8988T (cell line): ENCODE results near the gene CMC2.

Source experiments
- DNase-seq: peaks from one replicate; pipeline ENCODE4 v3.0.0; 2011

The CMC2 gene

DNA sequence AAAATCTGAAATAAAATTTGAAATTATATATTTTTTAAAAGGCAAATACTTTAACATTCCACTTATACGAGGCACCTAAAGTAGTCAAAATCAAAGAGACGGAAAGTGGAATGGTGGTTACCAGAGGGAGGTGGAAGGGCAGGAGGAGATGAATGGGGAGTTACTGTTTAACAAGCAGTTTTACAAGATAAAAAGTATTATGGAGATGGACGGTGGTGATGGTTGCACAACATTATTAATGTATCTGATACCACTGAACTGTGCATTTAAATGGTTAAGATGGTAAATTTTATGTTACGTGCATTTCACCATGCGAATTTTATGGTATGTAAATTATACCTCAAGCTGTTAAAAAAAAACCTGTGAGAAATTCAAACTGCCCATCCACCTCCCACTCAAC, 5.4 kb downstream of the CMC2 start:
- no peak for DNase-seq

GRCh38 chr16:81000873-81001272, 5.8 kb downstream of the CMC2 start:
- no peak for DNase-seq

DNA sequence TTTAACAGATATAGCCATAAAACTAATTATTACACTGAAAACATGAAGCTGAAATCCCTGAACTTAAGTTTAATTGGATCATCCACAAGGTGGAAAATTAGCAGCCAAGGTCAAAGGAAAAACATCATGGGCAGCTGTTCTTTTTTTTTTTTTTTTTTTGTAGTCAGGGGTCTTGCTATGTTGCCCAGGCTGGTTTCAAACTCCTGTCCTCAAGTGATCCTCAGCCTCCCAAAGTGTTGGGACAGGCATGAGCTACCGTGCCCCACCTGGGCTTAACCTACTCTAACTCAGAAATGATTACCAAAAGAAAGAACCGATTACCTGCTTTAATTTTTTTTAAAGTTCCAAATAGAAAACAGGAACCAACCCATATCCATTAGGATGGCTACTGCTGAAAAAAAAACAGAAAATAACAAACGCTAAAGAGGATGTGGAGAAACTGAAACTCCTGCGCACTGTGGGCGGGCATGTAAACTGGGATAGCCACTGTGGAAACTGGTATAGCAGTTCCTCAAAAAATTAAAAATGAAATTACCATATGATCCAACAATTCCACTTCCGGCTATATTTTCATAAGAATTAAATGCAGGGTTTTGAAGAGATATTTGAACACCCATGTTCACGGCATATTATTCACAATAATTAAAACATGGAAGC, 8.6 kb downstream of the CMC2 start:
- no peak for DNase-seq

GRCh38 chr16:80997139-80997798, 9.4 kb downstream of the CMC2 start:
- no peak for DNase-seq

- no peak for DNase-seq
These were observed 10.0 kb downstream of the CMC2 start for GRCh38 chr16:80996688-80997138.

- DNase-seq = no peak
These were observed 12.2 kb downstream of the CMC2 start for GRCh38 chr16:80994451-80994850.

DNA sequence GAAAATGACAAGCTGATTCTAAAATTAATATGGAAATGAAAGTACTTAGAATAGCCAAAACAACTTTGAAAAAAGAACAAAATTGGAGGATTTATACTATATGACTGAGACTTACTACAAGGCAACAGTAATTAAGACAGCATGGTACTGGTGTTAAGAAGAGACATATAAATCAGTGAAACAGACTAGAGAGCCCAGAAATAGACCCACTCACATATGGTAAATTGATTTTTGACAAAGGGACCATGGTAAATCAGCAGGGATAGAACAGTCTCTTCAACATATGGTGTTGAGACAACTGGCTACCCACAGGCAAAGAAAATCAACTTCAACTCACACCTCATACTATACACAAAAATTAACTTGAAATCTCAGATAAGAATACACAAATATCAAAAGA, 12.9 kb downstream of the CMC2 start:
- no peak for DNase-seq

GRCh38 chr16:80993307-80993706, 13.4 kb downstream of the CMC2 start:
- no peak for DNase-seq

DNA sequence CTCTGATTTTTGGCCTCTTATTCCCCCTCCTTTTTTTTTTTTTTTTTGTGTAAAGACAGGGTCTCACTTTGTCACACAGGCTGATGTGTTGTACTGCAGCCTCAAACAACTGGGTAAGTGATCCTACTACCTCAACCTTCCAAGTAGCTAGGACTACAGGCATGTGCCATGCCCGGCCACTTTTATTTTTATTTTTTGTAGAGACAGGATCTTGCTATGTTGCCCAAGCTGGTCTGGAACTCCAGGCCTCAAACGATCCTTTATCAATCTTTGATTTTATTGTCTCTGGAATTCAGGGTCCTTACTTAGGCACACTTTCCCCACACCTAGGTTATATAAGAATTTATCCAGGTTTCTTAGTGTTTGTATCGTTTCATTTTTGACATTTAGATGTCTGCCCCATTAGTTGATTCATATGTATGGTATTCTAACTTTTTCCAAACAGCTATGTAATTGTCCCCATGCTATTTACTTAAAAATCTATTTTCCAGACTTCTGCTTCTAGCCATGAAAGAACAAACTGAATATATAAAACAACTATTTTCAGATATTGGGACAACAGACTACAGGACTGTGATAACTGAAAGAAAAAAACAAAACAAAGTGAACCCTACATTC, 13.9 kb downstream of the CMC2 start:
- DNase-seq = no peak

GRCh38 chr16:80991792-80992430, 14.8 kb downstream of the CMC2 start:
- no peak for DNase-seq

- DNase-seq = no peak
These were observed 15.7 kb downstream of the CMC2 start for GRCh38 chr16:80990978-80991377.

GRCh38 chr16:80990577-80990976, 16.1 kb downstream of the CMC2 start:
- no peak for DNase-seq

DNA sequence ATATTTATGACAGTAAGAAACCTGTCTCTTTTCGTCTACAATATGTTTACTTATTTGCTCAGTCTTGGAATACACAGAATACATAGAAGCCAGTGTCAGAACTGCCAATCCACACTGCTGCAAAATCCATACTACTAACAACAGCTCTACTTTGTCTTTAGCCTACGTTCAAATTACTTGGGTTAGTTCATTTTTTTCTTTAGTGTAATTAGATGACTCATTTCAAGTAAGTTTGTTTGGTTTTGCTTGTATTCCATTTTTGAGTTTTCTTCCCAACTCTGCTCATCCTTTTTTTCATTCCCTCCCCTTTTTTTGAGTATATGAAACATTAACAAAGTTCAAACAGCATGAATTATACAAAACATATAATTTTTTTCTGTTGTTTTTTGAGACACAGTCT, 16.9 kb downstream of the CMC2 start:
- no peak for DNase-seq

DNA sequence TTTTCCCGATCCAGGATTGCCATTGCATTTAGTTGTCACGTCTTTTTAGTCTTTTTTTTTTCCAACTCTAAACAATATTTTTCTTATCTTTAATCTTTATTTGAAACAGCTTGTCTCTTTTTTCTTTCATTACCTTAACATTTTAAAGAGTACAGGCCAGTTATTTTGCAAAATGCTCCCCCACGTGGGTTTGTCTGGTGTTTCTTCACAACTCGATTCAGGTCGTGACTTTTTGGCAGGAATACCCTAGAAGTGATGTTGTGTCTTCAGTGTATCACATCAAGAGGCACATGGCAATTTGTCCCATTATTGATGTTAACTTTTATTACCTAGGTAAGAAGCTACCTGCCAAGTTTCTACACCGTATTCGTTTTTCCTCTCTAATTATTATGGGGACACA, 17.9 kb downstream of the CMC2 start:
- DNase-seq = no peak

DNA sequence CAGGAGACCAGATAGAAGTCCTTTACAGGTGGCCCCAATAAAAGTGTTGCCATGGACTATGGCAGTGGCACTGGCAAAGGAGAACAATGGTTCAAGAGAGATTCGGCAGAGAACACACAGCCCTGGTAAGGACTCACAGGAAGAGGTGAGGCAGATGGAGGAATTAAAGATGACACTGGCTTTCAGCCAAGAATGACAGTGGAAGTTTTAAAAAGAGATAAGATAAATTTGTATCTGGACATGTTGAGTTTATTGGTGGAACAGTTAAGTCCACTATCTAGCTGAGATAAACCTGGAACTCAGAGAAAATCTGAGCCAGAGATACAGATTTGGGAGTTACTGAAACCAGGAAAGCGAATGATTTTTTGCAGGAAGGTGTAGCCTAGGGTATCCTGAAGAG, 20.1 kb downstream of the CMC2 start:
- DNase-seq = no peak

DNA sequence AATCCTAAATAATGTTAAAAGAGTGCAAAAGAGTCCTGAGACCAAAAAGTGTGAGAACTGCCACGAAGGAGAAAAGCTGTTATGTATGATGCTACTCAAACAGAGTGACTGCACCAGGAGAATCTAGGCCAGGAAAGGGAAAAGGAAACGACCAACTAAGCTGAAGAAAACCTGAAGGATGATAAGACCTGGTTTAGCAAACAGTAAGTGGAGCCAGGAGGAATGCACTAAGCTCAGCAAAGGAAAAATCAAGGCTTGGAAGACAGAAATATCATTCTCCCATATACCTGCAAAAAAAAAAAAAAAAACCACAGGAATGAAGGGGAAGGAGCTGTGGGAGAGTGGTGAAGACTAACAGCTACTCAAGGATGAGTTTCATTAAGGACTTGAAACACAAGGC, 21.1 kb downstream of the CMC2 start:
- DNase-seq = no peak

GRCh38 chr16:80984124-80984892, 22.4 kb downstream of the CMC2 start:
- no peak for DNase-seq

DNA sequence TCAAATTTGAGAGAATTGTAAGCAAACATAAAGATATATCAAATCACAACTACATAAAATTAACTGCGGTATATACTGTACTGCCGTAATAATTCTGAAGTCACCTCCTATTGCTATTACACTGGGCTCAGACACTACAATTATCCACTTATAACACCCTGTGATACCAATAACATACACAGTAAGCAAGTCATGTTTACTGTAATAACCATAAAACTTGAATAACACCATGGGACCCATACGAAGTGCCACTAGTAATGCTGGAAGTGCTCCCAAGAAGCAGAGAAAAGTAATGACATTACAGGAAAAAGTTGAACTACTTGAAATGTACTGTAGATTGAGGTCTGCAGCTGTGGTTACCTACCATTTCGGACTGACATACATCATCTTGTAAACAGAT, 24.0 kb downstream of the CMC2 start:
- DNase-seq = no peak

- DNase-seq = no peak
These were observed 25.6 kb downstream of the CMC2 start for GRCh38 chr16:80981103-80981502.

DNA sequence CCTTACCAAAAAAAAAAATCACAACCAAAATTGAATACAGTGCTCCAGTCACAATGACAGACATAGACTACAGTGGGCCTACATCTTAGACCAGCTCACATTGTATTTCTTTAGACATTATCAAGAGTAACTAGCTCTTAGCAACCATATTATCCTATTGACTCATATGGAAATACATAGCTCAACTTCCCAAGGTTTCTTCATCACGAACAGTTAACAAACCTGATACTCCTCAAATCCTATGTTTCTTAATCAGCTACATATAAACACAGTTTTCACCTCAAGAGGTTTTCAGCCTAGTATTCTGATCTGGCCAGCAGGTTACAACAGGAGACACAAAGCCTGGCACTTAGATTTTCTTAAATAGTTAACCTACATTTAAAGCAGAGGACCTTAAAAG, 29.7 kb downstream of the CMC2 start:
- no peak for DNase-seq

DNA sequence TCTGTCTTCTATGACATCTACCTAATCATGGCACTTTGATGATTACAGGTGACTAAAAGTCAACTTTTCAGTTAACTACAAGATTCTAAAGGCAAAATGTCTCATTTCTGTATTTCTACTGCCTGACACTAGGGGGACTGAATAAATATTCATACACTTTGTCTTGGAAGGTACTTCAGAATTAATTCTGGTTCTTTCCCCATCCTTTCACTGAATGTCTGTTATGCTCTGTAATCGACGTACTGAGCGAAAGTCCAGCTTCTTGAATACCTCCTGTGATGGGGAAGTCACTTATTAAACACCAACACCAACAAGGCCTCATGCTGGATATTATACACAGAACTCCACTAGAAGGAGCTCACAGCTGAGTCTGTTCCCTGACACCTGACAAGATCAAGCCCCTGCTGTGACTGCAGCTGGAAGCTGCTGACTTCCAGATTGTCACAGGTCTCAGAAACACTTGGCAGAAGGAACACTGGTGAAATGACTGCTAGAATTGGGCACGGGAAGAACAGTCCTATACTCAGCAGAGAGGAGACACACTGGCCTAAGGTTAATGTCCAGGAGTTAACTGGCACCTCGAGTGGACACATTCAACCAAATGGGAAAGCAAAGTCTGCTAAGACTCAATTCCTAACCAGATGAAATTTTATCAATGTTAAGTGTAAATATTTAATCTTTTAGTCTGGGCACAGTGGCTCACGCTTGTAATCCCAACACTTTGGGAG, 31.9 kb downstream of the CMC2 start:
- DNase-seq = no peak

- DNase-seq = no peak
These were observed 32.7 kb downstream of the CMC2 start for GRCh38 chr16:80973991-80974390.

GRCh38 chr16:80972611-80973010, 34.1 kb downstream of the CMC2 start:
- no peak for DNase-seq
